HepG2 (cell line): ENCODE measurements around the gene FBXO9. TPM values are rescaled to one million over a fixed set of nuclear protein-coding genes. Genes with fewer than 3 reads are reported as not detected.

ENCODE experiments used
- ADNP ChIP-seq: sonication (generic); formaldehyde crosslinking; IDR thresholded peaks from 2 replicates; pipeline ENCODE4 v1.4.0; 2020; ENCODE audit warnings: missing genetic modification reagents
- EEA1 ChIP-seq: sonication (generic); formaldehyde crosslinking; IDR thresholded peaks from 2 replicates; pipeline ENCODE4 v1.5.1; 2020; ENCODE audit warnings: mild to moderate bottlenecking, missing genetic modification reagents, borderline replicate concordance
- FOXA3 ChIP-seq: IDR thresholded peaks from 2 replicates; pipeline ENCODE4 v1.6.1; 2016; ENCODE audit warnings: missing genetic modification reagents, missing compliant biosample characterization
- GLMP ChIP-seq: sonication (generic); formaldehyde crosslinking; IDR thresholded peaks from 2 replicates; pipeline ENCODE4 v1.9.0; 2021; ENCODE audit warnings: missing genetic modification reagents, mild to moderate bottlenecking, borderline replicate concordance
- HOXA9 ChIP-seq: sonication (generic); formaldehyde crosslinking; IDR thresholded peaks from 2 replicates; pipeline ENCODE4 v1.8.1; 2022; ENCODE audit warnings: missing genetic modification reagents, mild to moderate bottlenecking, moderate library complexity, borderline replicate concordance
- ISX ChIP-seq: sonication (generic); formaldehyde crosslinking; conservative IDR thresholded peaks from 2 replicates; pipeline ENCODE4 v1.5.0; 2020; ENCODE audit warnings: missing genetic modification reagents
- MNT ChIP-seq: fragments of 450-650 bp; IDR thresholded peaks from 2 replicates; pipeline ENCODE4 v1.6.1; 2016
- NFE2L2 ChIP-seq: fragments of 150-350 bp; IDR thresholded peaks from 2 replicates; pipeline ENCODE4 v1.6.1; 2014; ENCODE audit warnings: low read length
- NR3C1 ChIP-seq: sonication (generic); formaldehyde crosslinking; IDR thresholded peaks from 2 replicates; pipeline ENCODE4 v1.4.0; 2020; ENCODE audit warnings: missing genetic modification reagents
- RCOR2 ChIP-seq: IDR thresholded peaks from 2 replicates; pipeline ENCODE4 v1.6.1; 2016; ENCODE audit warnings: missing biosample characterization, missing genetic modification reagents
- RORA ChIP-seq: sonication (generic); formaldehyde crosslinking; IDR thresholded peaks from 2 replicates; pipeline ENCODE4 v1.5.0; 2020; ENCODE audit warnings: mild to moderate bottlenecking, missing genetic modification reagents, moderate library complexity
- ZNF160 ChIP-seq: sonication (generic); formaldehyde crosslinking; IDR thresholded peaks from 2 replicates; pipeline ENCODE4 v1.8.0; 2022; ENCODE audit warnings: mild to moderate bottlenecking, inconsistent platforms, missing genetic modification reagents
- ZNF335 ChIP-seq: sonication (generic); formaldehyde crosslinking; IDR thresholded peaks from 2 replicates; pipeline ENCODE4 v1.4.0; 2020; ENCODE audit warnings: missing genetic modification reagents
- ZNF432 ChIP-seq: sonication (generic); formaldehyde crosslinking; IDR thresholded peaks from 2 replicates; pipeline ENCODE4 v1.5.0; 2020; ENCODE audit warnings: missing genetic modification reagents, mild to moderate bottlenecking, borderline replicate concordance
- ZNF639 ChIP-seq: conservative IDR thresholded peaks from 2 replicates; pipeline ENCODE4 v1.6.1; 2018; ENCODE audit warnings: missing genetic modification reagents
- ZNF746 ChIP-seq: sonication (generic); formaldehyde crosslinking; IDR thresholded peaks from 2 replicates; pipeline ENCODE4 v1.8.0; 2022; ENCODE audit warnings: mild to moderate bottlenecking, missing genetic modification reagents
- polyA plus RNA-seq, 8 experiments: library from polyadenylated mRNA; depleted of rRNA in 3 of 8; stranded (reverse) in 7 of 8; unstranded in 1 of 8; fragments of >200 nt; fragmentation: Illumina TruSeq in 4 of 8; extraction: Trizol in 4 of 8; gene quantifications; 2 replicates each; pipeline versions ENCODE4 v1.2.1 to v1.2.3, GENCODE V29; 2011 to 2016; ENCODE audit warnings: low read depth in 4 of 8, missing spikeins in 1 of 8, mixed read lengths in 1 of 8; ENCODE audit not compliant: insufficient read depth in 1 of 8
- total RNA-seq, 5 experiments: library from RNA; depleted of rRNA; stranded (reverse); fragments of >200 nt; fragmentation: Illumina TruSeq; extraction: Trizol; gene quantifications; 2 replicates each; pipeline ENCODE4 v1.2.3, GENCODE V29; 2016; ENCODE audit warnings: low read depth in 1 of 5
- TF ChIP-seq, protein P1 (sequence below): sonication (generic); formaldehyde crosslinking; IDR thresholded peaks from 2 replicates; pipeline ENCODE4 v1.4.0; 2020; ENCODE audit warnings: missing genetic modification reagents
- TF ChIP-seq, protein P2 (sequence below): sonication (generic); formaldehyde crosslinking; IDR thresholded peaks from 2 replicates; pipeline ENCODE4 v1.4.0; 2020; ENCODE audit warnings: missing genetic modification reagents

Gene FBXO9
- total and polyA plus RNA-seq, 2 of the 13 experiments (the other 11 are each of a cell fraction or from before 2014, with no cell fraction given), result 64.3 to 98.4 TPM

GRCh38 chr6:53134601-53135235 lies 69.5 kb downstream of the FBXO9 start (continued):
- TF ChIP-seq FOXA3 (CRISPR knock-in tag) (peak; percentile 91), NFE2L2 (no peak), HOXA9 (CRISPR knock-in tag) (no peak), ZNF746 (peak; percentile 85; the same call in 1 of the 2 replicates), EEA1 (CRISPR knock-in tag) (no peak), ZNF160 (CRISPR knock-in tag) (no peak), RCOR2 (CRISPR knock-in tag) (peak; percentile 96), ISX (CRISPR knock-in tag) (no peak), ADNP (CRISPR knock-in tag) (peak; percentile 97), GLMP (CRISPR knock-in tag) (no peak), ZNF639 (no peak), ZNF432 (no peak), MNT (0 out of 2 replicates have a peak, but pooled peaks have one; percentile 8), ZNF335 (CRISPR knock-in tag) (no peak), RORA (no peak), NR3C1 (no peak)
- TF ChIP-seq, protein P1, sequence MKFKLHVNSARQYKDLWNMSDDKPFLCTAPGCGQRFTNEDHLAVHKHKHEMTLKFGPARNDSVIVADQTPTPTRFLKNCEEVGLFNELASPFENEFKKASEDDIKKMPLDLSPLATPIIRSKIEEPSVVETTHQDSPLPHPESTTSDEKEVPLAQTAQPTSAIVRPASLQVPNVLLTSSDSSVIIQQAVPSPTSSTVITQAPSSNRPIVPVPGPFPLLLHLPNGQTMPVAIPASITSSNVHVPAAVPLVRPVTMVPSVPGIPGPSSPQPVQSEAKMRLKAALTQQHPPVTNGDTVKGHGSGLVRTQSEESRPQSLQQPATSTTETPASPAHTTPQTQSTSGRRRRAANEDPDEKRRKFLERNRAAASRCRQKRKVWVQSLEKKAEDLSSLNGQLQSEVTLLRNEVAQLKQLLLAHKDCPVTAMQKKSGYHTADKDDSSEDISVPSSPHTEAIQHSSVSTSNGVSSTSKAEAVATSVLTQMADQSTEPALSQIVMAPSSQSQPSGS, result peak; percentile 96
- TF ChIP-seq, protein P2, sequence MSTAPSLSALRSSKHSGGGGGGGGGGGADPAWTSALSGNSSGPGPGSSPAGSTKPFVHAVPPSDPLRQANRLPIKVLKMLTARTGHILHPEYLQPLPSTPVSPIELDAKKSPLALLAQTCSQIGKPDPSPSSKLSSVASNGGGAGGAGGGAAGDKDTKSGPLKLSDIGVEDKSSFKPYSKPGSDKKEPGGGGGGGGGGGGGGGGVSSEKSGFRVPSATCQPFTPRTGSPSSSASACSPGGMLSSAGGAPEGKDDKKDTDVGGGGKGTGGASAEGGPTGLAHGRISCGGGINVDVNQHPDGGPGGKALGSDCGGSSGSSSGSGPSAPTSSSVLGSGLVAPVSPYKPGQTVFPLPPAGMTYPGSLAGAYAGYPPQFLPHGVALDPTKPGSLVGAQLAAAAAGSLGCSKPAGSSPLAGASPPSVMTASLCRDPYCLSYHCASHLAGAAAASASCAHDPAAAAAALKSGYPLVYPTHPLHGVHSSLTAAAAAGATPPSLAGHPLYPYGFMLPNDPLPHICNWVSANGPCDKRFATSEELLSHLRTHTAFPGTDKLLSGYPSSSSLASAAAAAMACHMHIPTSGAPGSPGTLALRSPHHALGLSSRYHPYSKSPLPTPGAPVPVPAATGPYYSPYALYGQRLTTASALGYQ (CRISPR knock-in tag), result peak; percentile 99
